A549 (cell line): ENCODE measurements around the gene NREP. TPM values are rescaled to one million over a fixed set of nuclear protein-coding genes. Genes with fewer than 3 reads are reported as not detected.

ENCODE experiments used
- ATAC-seq, 2 experiments: fragments of 200-7000 bp in 1 of 2; fragments of >200 bp in 1 of 2; cut with Nextera tagmentation in 1 of 2; cut with Tn5 transposase in 1 of 2; 3 replicates each; pipeline versions ENCODE4 v1.8.0 to v1.9.1; 2018 to 2020; ENCODE audit warnings: mild to moderate bottlenecking in 1 of 2, moderate library complexity in 1 of 2
- CTCF ChIA-PET: fragments of 300-600 bp; sonication (Branson Sonifier 250); formaldehyde crosslinking; extraction: SDS; loops from one replicate; lab custom pipeline; 2021; ENCODE audit warnings: antibody characterized with exemption, inconsistent platforms; lab: Yijun Ruan, JAX
- POLR2A ChIA-PET: fragments of 350-600 bp; formaldehyde crosslinking; extraction: SDS; loops from one replicate; lab custom pipeline; 2021; ENCODE audit warnings: antibody characterized with exemption, inconsistent platforms; lab: Yijun Ruan, JAX
- DNase-seq, 2 experiments: peaks; one replicate each; pipeline versions ENCODE4 v3.0.0 to v3.0.0-alpha.2; 2011 to 2016; ENCODE audit warnings: low read depth in 1 of 2, low spot score in 1 of 2
- FAIRE-seq: peaks from 2 replicates; lab custom pipeline; 2011; peaks lifted over from hg19 to GRCh38; lab: Jason Lieb, UNC
- H3K27ac ChIP-seq, 2 experiments: fragments of >200 bp; sonication (Bioruptor Twin); formaldehyde crosslinking; 3 replicates each; pipeline ENCODE4 v1.5.1; 2016 to 2017
- H3K4me1 ChIP-seq: fragments of >200 bp; sonication (Bioruptor Twin); formaldehyde crosslinking; 3 replicates; pipeline ENCODE4 v1.6.1; 2016
- H3K4me2 ChIP-seq: fragments of >200 bp; sonication (Bioruptor Twin); formaldehyde crosslinking; 3 replicates; pipeline ENCODE4 v1.6.1; 2016
- H3K4me3 ChIP-seq: fragments of >200 bp; sonication (Bioruptor Twin); formaldehyde crosslinking; 3 replicates; pipeline ENCODE4 v1.5.1; 2016
- H3K9me3 ChIP-seq: fragments of >200 bp; sonication (Bioruptor Twin); formaldehyde crosslinking; 3 replicates; pipeline ENCODE4 v1.6.1; 2016
- CBX2 ChIP-seq: fragments of 200-600 bp; sonication (generic); IDR thresholded peaks from 2 replicates; pipeline ENCODE4 v1.6.1; 2016; ENCODE audit warnings: low read depth, mild to moderate bottlenecking, borderline replicate concordance
- CBX8 ChIP-seq: fragments of 200-600 bp; sonication (generic); IDR thresholded peaks from 2 replicates; pipeline ENCODE4 v1.6.1; 2016
- CHD2 ChIP-seq: fragments of 150-350 bp; IDR thresholded peaks from 2 replicates; pipeline ENCODE4 v1.6.1; 2014; ENCODE audit warnings: low read length; ENCODE audit not compliant: partially characterized antibody
- EHF ChIP-seq: fragments of 250-450 bp; sonication (Bioruptor Pico); IDR thresholded peaks from 2 replicates; pipeline ENCODE4 v1.5.0; 2020; ENCODE audit warnings: mild to moderate bottlenecking
- FOSB ChIP-seq: fragments of 250-450 bp; sonication (Bioruptor Pico); IDR thresholded peaks from 2 replicates; pipeline ENCODE4 v1.5.0; 2020; ENCODE audit warnings: mild to moderate bottlenecking, moderate library complexity
- HEYL ChIP-seq: fragments of 250-450 bp; sonication (Bioruptor Pico); IDR thresholded peaks from 2 replicates; pipeline ENCODE4 v1.8.0; 2021; ENCODE audit warnings: mild to moderate bottlenecking, moderate library complexity
- HOXB13 ChIP-seq: fragments of 250-450 bp; sonication (Bioruptor Pico); IDR thresholded peaks from 2 replicates; pipeline ENCODE4 v1.5.0; 2020; ENCODE audit warnings: low read depth, mild to moderate bottlenecking, moderate library complexity
- HOXB5 ChIP-seq: fragments of 250-450 bp; sonication (Bioruptor Pico); IDR thresholded peaks from 2 replicates; pipeline ENCODE4 v1.5.0; 2020; ENCODE audit warnings: mild to moderate bottlenecking, moderate library complexity
- JUNB ChIP-seq: fragments of >200 bp; sonication (Bioruptor Twin); formaldehyde crosslinking; IDR thresholded peaks from 2 replicates; pipeline ENCODE4 v1.6.1; 2016
- KDM1A ChIP-seq: fragments of 200-600 bp; sonication (generic); IDR thresholded peaks from 2 replicates; pipeline ENCODE4 v1.6.1; 2016; ENCODE audit warnings: low read depth, mild to moderate bottlenecking
- MAFK ChIP-seq: fragments of 450-650 bp; IDR thresholded peaks from 2 replicates; pipeline ENCODE4 v1.6.1; 2014; ENCODE audit not compliant: partially characterized antibody
- NFE2L2 ChIP-seq: fragments of 150-350 bp; conservative IDR thresholded peaks from 2 replicates; pipeline ENCODE4 v1.6.1; 2014; ENCODE audit warnings: low read length
- NPAS2 ChIP-seq: fragments of 250-450 bp; sonication (Bioruptor Pico); IDR thresholded peaks from 2 replicates; pipeline ENCODE4 v1.8.0; 2022; ENCODE audit warnings: mild to moderate bottlenecking, moderate library complexity, borderline replicate concordance
- SMC3 ChIP-seq: fragments of >200 bp; sonication (Bioruptor Twin); formaldehyde crosslinking; IDR thresholded peaks from 3 replicates; pipeline ENCODE4 v1.6.1; 2018; ENCODE audit warnings: inconsistent platforms
- TP53 ChIP-seq: fragments of 250-450 bp; sonication (Bioruptor Pico); IDR thresholded peaks from 2 replicates; pipeline ENCODE4 v1.5.0; 2021; ENCODE audit warnings: mild to moderate bottlenecking, moderate library complexity
- ZC3H11A ChIP-seq: fragments of 450-650 bp; IDR thresholded peaks from 2 replicates; pipeline ENCODE4 v1.6.1; 2014; ENCODE audit warnings: antibody characterized with exemption, mild to moderate bottlenecking
- ZNF302 ChIP-seq: fragments of 250-450 bp; sonication (Bioruptor Pico); IDR thresholded peaks from 2 replicates; pipeline ENCODE4 v1.9.0; 2021; ENCODE audit warnings: inconsistent platforms, mild to moderate bottlenecking, moderate library complexity
- WGBS: methylation state at CpG from one replicate; pipeline ENCODE4 v1.1.6; 2017; ENCODE audit errors: missing lambda C conversion rate; 5-methylcytosine and 5-hydroxymethylcytosine counted together
- polyA plus RNA-seq, 4 experiments: library from polyadenylated mRNA; depleted of rRNA in 3 of 4; stranded (reverse); fragments of >200 nt; fragmentation: RNase III in 1 of 4; extraction: RNeasy Plus Mini Kit Qiagen cat#74134 plus additional on column Dnase treatment in 1 of 4; gene quantifications; 2 replicates in 3 of 4; 3 replicates in 1 of 4; pipeline ENCODE4 v1.2.3, GENCODE V29; 2011 to 2017
- TF ChIP-seq, protein P1 (sequence below): fragments of 150-350 bp; IDR thresholded peaks from 2 replicates; pipeline ENCODE4 v1.6.1; 2014; ENCODE audit warnings: low read depth, mild to moderate bottlenecking, low read length
- TF ChIP-seq, protein P2 (sequence below): fragments of >200 bp; sonication (Bioruptor Twin); formaldehyde crosslinking; IDR thresholded peaks from 2 replicates; pipeline ENCODE4 v1.6.1; 2016
- TF ChIP-seq, protein P3 (sequence below): fragments of >200 bp; sonication (Bioruptor Twin); formaldehyde crosslinking; IDR thresholded peaks from 3 replicates; pipeline ENCODE4 v1.6.1; 2016
- TF ChIP-seq, protein P4 (sequence below): fragments of 250-450 bp; sonication (Bioruptor Pico); IDR thresholded peaks from 2 replicates; pipeline ENCODE4 v1.5.0; 2021; ENCODE audit warnings: mild to moderate bottlenecking, moderate library complexity, borderline replicate concordance

The NREP gene
- polyA plus RNA-seq, 2 of the 4 experiments (the other 2 are of a cell fraction), result 8.7 to 28.1 TPM

DNA sequence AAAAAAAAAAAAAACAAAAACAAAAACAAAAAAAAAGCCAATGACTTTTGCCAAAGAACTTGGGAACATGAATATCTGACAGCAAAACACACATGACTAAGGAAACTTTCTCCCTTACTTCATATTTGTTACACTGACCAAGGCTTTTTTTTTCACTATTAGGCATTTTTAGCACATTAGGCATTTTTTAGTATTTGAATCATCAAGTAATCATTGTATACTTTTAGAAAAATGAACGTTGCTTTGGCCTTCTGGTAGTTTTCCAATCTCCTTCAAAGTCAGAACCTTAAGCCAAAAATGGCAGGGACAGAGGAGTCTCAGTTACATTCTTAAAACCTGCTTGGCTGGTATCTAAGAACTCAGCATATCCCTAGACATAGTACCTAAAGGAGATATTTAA, 19.3 kb downstream of the NREP start:
- Histone ChIP-seq H3K4me3 (no peak overlapping the region), H3K4me2 (no peak overlapping the region; the same call in 2 of the 3 replicates), H3K4me1 (peaks cover 8% of the 10 kb centered on the region; the same call in 1 of the 3 replicates), H3K9me3 (no peaks in the 10 kb centered on the region)
- TF ChIP-seq NPAS2 (no peak), ZNF302 (no peak)
- TF ChIP-seq, all 56 proteins: peak for 0
- FAIRE-seq (no peak), ATAC-seq (no peak), DNase-seq (no peak)
- no peak overlapping the region for H3K27ac ChIP-seq
- WGBS, result 7% methylated on average over 1 of the region's 1 CpG
- POLR2A ChIA-PET, result interaction anchor here (1.0 kb wide), 1 partner anchor 19 kb away, joined by 4 read pairs; the partner anchor contains the start of gene NREP
- CTCF ChIA-PET, result interaction anchor here (0.7 kb wide), 2 partner anchors 9 to 126 kb away, joined by 3 read pairs; no protein-coding TSS in a partner anchor

DNA sequence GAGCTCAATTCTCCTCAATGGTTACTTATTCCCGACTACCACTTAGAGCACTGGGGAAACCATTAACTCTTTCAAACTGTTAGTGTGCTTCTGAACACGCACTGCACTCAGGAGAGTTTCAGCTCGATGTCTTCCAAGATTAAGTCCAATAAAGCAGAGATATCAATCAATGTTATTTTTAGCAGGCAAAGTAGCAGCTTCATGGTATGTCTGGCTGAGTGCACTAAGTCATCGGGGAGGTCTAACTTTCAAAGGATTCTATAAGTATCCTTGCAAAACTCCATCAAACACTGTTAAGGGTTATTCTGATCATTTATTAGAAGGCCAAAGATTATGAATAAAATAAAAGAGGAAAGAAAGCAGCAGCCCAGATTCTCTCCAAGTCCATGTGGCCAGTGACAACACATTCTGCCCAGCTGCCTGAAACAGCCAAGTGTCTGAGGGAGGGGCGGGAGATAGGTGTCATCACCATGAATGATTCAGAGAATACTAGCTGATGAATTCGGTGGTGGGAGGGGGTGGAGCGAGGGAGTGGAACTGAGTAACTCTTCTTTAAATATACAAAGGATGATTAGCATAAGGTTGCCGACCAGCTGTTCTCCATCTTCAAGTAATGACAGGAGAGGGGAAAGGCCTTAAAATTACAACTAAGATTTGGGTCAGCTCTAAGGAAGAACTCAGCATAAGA, 21.3 kb downstream of the NREP start:
- no peak overlapping the region for H3K4me3 ChIP-seq
- 62% methylated on average over 8 of the region's 8 CpGs for WGBS
- ChIA-PET CTCF (interaction anchor here (0.9 kb wide), 1 partner anchor 8 kb away, joined by 3 read pairs; no protein-coding TSS in a partner anchor), POLR2A (interaction anchor here (0.8 kb wide), 1 partner anchor 22 kb away, joined by 3 read pairs; no protein-coding TSS in a partner anchor)
- no peak overlapping the region for H3K27ac ChIP-seq
- DNase-seq (peak in 1 of 2 experiments; percentile 20), ATAC-seq (peak; percentile 24 to 59; a peak in 2 of 6 replicates), FAIRE-seq (no peak)
- TF ChIP-seq JUNB, result no peak
- no peak for TF ChIP-seq TP53
- TF ChIP-seq CHD2, result no peak
- no peak for TF ChIP-seq EHF (CRISPR knock-in tag)
- TF ChIP-seq, protein P1, sequence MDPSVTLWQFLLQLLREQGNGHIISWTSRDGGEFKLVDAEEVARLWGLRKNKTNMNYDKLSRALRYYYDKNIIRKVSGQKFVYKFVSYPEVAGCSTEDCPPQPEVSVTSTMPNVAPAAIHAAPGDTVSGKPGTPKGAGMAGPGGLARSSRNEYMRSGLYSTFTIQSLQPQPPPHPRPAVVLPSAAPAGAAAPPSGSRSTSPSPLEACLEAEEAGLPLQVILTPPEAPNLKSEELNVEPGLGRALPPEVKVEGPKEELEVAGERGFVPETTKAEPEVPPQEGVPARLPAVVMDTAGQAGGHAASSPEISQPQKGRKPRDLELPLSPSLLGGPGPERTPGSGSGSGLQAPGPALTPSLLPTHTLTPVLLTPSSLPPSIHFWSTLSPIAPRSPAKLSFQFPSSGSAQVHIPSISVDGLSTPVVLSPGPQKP, result no peak
- TF ChIP-seq HOXB5 (CRISPR knock-in tag), result no peak
- no peak for TF ChIP-seq CBX2
- no peak for TF ChIP-seq NFE2L2
- TF ChIP-seq CBX8, result no peak
- TF ChIP-seq FOSB (CRISPR knock-in tag), result no peak
- TF ChIP-seq MAFK, result no peak
- TF ChIP-seq KDM1A, result no peak
- TF ChIP-seq ZC3H11A, result no peak
- TF ChIP-seq, protein P2, sequence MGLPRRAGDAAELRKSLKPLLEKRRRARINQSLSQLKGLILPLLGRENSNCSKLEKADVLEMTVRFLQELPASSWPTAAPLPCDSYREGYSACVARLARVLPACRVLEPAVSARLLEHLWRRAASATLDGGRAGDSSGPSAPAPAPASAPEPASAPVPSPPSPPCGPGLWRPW, result no peak
- no peaks in the 10 kb centered on the region for H3K9me3 ChIP-seq
- H3K4me1 ChIP-seq, result peaks cover 8% of the 10 kb centered on the region; the same call in 1 of the 3 replicates
- no peak overlapping the region for H3K4me2 ChIP-seq

DNA sequence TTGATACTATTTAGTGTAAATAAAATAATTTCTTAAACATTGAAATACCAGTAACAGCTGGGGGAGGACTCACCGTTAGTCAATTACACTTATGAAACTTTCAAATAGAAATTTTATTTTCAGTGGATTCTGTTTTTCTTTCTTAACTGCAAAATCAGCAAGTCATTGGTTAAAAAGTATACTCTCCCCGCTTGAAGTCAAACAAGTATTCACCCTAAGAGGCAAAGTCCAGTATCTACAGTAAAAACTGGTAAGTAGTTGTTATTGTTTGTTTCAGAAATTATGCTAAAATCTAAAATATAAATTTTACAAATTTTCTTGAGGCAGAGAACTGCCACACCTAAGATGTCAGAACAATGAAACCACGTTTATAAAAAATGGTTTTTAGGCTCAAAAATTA, 22.4 kb downstream of the NREP start:
- Histone ChIP-seq H3K4me2 (no peak overlapping the region), H3K27ac (no peak overlapping the region), H3K4me3 (no peak overlapping the region), H3K4me1 (peaks cover 8% of the 10 kb centered on the region; the same call in 1 of the 3 replicates), H3K9me3 (no peaks in the 10 kb centered on the region)
- 59% methylated on average over 3 of the region's 3 CpGs for WGBS
- ChIA-PET CTCF (no interaction called here), POLR2A (no interaction called here)
- DNase-seq (no peak), FAIRE-seq (no peak), ATAC-seq (no peak)
- TF ChIP-seq HEYL (CRISPR knock-in tag), result no peak
- TF ChIP-seq, protein P3, sequence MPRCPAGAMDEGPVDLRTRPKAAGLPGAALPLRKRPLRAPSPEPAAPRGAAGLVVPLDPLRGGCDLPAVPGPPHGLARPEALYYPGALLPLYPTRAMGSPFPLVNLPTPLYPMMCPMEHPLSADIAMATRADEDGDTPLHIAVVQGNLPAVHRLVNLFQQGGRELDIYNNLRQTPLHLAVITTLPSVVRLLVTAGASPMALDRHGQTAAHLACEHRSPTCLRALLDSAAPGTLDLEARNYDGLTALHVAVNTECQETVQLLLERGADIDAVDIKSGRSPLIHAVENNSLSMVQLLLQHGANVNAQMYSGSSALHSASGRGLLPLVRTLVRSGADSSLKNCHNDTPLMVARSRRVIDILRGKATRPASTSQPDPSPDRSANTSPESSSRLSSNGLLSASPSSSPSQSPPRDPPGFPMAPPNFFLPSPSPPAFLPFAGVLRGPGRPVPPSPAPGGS, result no peak
- no peak for TF ChIP-seq SMC3
- TF ChIP-seq, protein P4, sequence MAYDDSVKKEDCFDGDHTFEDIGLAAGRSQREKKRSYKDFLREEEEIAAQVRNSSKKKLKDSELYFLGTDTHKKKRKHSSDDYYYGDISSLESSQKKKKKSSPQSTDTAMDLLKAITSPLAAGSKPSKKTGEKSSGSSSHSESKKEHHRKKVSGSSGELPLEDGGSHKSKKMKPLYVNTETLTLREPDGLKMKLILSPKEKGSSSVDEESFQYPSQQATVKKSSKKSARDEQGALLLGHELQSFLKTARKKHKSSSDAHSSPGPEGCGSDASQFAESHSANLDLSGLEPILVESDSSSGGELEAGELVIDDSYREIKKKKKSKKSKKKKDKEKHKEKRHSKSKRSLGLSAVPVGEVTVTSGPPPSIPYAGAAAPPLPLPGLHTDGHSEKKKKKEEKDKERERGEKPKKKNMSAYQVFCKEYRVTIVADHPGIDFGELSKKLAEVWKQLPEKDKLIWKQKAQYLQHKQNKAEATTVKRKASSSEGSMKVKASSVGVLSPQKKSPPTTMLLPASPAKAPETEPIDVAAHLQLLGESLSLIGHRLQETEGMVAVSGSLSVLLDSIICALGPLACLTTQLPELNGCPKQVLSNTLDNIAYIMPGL (CRISPR knock-in tag), result no peak
- no peak for TF ChIP-seq HOXB13
- TF ChIP-seq, all 56 proteins: peak for 0
